Endodermal cell (in vitro differentiated cells): ENCODE results near the gene KIF3A. TPM values are rescaled to one million over a fixed set of nuclear protein-coding genes. Genes with fewer than 3 reads are reported as not detected.

ENCODE experiments used
- DNase-seq: peaks from one replicate; pipeline ENCODE4 v3.0.0-alpha.2; 2017
- H3K27ac ChIP-seq: 2 replicates; pipeline ENCODE4 v1.5.1; 2013; ENCODE audit warnings: mild to moderate bottlenecking, low read depth, low read length, moderate library complexity
- H3K27me3 ChIP-seq: 2 replicates; pipeline ENCODE4 v1.6.1; 2013; ENCODE audit warnings: mild to moderate bottlenecking, low read length, moderate library complexity; ENCODE audit not compliant: insufficient read depth, control insufficient read depth, poor library complexity, severe bottlenecking
- H3K36me3 ChIP-seq: 2 replicates; pipeline ENCODE4 v1.7.0; 2013; ENCODE audit warnings: mild to moderate bottlenecking, low read length, moderate library complexity; ENCODE audit not compliant: control insufficient read depth, insufficient read depth
- H3K4me1 ChIP-seq: one replicate; pipeline ENCODE4 v1.7.0; 2013; ENCODE audit warnings: low read length; ENCODE audit not compliant: control insufficient read depth, insufficient read depth
- H3K4me3 ChIP-seq: 2 replicates; pipeline ENCODE4 v1.5.1; 2013; ENCODE audit warnings: mild to moderate bottlenecking, low read length, moderate library complexity
- H3K9ac ChIP-seq: 2 replicates; pipeline ENCODE4 v1.6.1; 2013; ENCODE audit warnings: mild to moderate bottlenecking, low read length, moderate library complexity; ENCODE audit not compliant: poor library complexity, severe bottlenecking; ENCODE audit errors: extremely low read depth
- H3K9me3 ChIP-seq: 2 replicates; pipeline ENCODE4 v1.6.1; 2013; ENCODE audit warnings: mild to moderate bottlenecking, low read length, moderate library complexity; ENCODE audit not compliant: control insufficient read depth
- H3K27ac Mint-ChIP-seq: 2 replicates; pipeline ENCODE4 v1.8.0; 2020; ENCODE audit warnings: mixed read lengths
- H3K27me3 Mint-ChIP-seq: 2 replicates; pipeline ENCODE4 v1.8.0; 2021; ENCODE audit warnings: mild to moderate bottlenecking, mixed read lengths; ENCODE audit not compliant: insufficient read depth
- H3K36me3 Mint-ChIP-seq: 2 replicates; pipeline ENCODE4 v1.8.0; 2020; ENCODE audit warnings: low read depth, mixed read lengths
- H3K4me1 Mint-ChIP-seq: 2 replicates; pipeline ENCODE4 v1.8.0; 2020; ENCODE audit warnings: mixed read lengths
- H3K4me3 Mint-ChIP-seq: 2 replicates; pipeline ENCODE4 v1.8.0; 2020; ENCODE audit warnings: mild to moderate bottlenecking, moderate library complexity, mixed read lengths
- H3K9me3 Mint-ChIP-seq: 2 replicates; pipeline ENCODE4 v1.8.0; 2020; ENCODE audit warnings: mild to moderate bottlenecking, mixed read lengths
- CTCF ChIP-seq: fragments of 200-600 bp; sonication (generic); conservative IDR thresholded peaks from 2 replicates; pipeline ENCODE4 v1.5.0; 2021; ENCODE audit warnings: antibody characterized with exemption, mild to moderate bottlenecking
- WGBS, 2 experiments: methylation state at CpG; one replicate each; pipeline versions ENCODE4 v1.1.5 to v1.1.7; 2013; ENCODE audit warnings: missing lambda C conversion rate in 2 of 2, mixed read lengths in 1 of 2; ENCODE audit not compliant: insufficient coverage in 1 of 2, insufficient read length in 1 of 2; 5-methylcytosine and 5-hydroxymethylcytosine counted together
- total RNA-seq, 2 donors: library from RNA; stranded (reverse); fragmentation: NEBNext Ultra II Directional in 1 of 2; extraction: Animal tissue kit (Norgen Biotek cat#: 25700) in 1 of 2; gene quantifications; 2 replicates in 1 of 2; 3 replicates in 1 of 2; pipeline ENCODE4 v1.2.1, GENCODE V29; 2021

Gene KIF3A
- total RNA-seq, 2 donors from 2014 or later = 19.6 to 25.2 TPM

- no peaks in the 10 kb centered on the region for H3K36me3 Mint-ChIP-seq
- H3K27me3 Mint-ChIP-seq = no peaks in the 10 kb centered on the region
- Histone ChIP-seq H3K4me3 (no peak overlapping the region), H3K9me3 (no peaks in the 10 kb centered on the region), H3K27ac (no peak overlapping the region), H3K9ac (no peak overlapping the region), H3K4me1 (peaks cover 9% of the 10 kb centered on the region), H3K36me3 (no peaks in the 10 kb centered on the region), H3K27me3 (no peaks in the 10 kb centered on the region)
- TF ChIP-seq CTCF = no peak
- no peak for DNase-seq
- H3K9me3 Mint-ChIP-seq = no peaks in the 10 kb centered on the region
- peaks cover 22% of the 10 kb centered on the region for H3K4me1 Mint-ChIP-seq
- H3K4me3 Mint-ChIP-seq = no peak overlapping the region
- H3K27ac Mint-ChIP-seq = no peak overlapping the region
- WGBS, 2 experiments = 94% methylated on average over 9 of the region's 10 CpGs; no CpG with 5 or more reads in 1 of the 2 experiments
Measured at GRCh38 chr5:132667309-132667708, 70.0 kb downstream of the KIF3A start.

- Histone ChIP-seq H3K27me3 (no peaks in the 10 kb centered on the region), H3K9ac (no peak overlapping the region), H3K4me1 (peaks cover 9% of the 10 kb centered on the region), H3K9me3 (no peaks in the 10 kb centered on the region), H3K27ac (no peak overlapping the region), H3K36me3 (no peaks in the 10 kb centered on the region), H3K4me3 (no peak overlapping the region)
- 92 to 95% methylated on average over 13 to 16 of the region's 16 CpGs for WGBS, 2 experiments
- H3K4me3 Mint-ChIP-seq = no peak overlapping the region
- no peaks in the 10 kb centered on the region for H3K27me3 Mint-ChIP-seq
- H3K9me3 Mint-ChIP-seq = no peaks in the 10 kb centered on the region
- no peak for TF ChIP-seq CTCF
- no peak for DNase-seq
- H3K27ac Mint-ChIP-seq = no peak overlapping the region
- H3K36me3 Mint-ChIP-seq = no peaks in the 10 kb centered on the region
- H3K4me1 Mint-ChIP-seq = peaks cover 22% of the 10 kb centered on the region
Measured at GRCh38 chr5:132666310-132667123, 70.8 kb downstream of the KIF3A start.

GRCh38 chr5:132665574-132666080 is 71.7 kb downstream of the KIF3A start:
- Histone ChIP-seq H3K27me3 (no peaks in the 10 kb centered on the region), H3K36me3 (no peaks in the 10 kb centered on the region), H3K4me3 (no peak overlapping the region), H3K9ac (no peak overlapping the region), H3K4me1 (peaks cover 9% of the 10 kb centered on the region), H3K27ac (no peak overlapping the region), H3K9me3 (no peaks in the 10 kb centered on the region)
- no peaks in the 10 kb centered on the region for H3K9me3 Mint-ChIP-seq
- no peaks in the 10 kb centered on the region for H3K36me3 Mint-ChIP-seq
- no peak for TF ChIP-seq CTCF
- no peak overlapping the region for H3K4me3 Mint-ChIP-seq
- 86 to 87% methylated on average over 11 to 20 of the region's 21 CpGs for WGBS, 2 experiments
- peaks cover 2% of the 10 kb centered on the region for H3K27me3 Mint-ChIP-seq
- H3K27ac Mint-ChIP-seq = no peak overlapping the region
- DNase-seq = no peak
- H3K4me1 Mint-ChIP-seq = peaks cover 25% of the 10 kb centered on the region
